HG03565 (cell line): ENCODE results near the gene POLRMT.
A peak's percentile ranks its signal among the peaks of the same experiment; 100 is the strongest.

Experiments used
- ATAC-seq: cut with Tn5 transposase; IDR thresholded peaks from one replicate; pipeline ENCODE4 v1.9.1; 2021; ENCODE audit warnings: mild to moderate bottlenecking, moderate library complexity; ENCODE audit not compliant: unreplicated experiment

POLRMT gene

GRCh38 chr19:648305-648704, 15.0 kb upstream of the POLRMT start:
- no peak for ATAC-seq

DNA sequence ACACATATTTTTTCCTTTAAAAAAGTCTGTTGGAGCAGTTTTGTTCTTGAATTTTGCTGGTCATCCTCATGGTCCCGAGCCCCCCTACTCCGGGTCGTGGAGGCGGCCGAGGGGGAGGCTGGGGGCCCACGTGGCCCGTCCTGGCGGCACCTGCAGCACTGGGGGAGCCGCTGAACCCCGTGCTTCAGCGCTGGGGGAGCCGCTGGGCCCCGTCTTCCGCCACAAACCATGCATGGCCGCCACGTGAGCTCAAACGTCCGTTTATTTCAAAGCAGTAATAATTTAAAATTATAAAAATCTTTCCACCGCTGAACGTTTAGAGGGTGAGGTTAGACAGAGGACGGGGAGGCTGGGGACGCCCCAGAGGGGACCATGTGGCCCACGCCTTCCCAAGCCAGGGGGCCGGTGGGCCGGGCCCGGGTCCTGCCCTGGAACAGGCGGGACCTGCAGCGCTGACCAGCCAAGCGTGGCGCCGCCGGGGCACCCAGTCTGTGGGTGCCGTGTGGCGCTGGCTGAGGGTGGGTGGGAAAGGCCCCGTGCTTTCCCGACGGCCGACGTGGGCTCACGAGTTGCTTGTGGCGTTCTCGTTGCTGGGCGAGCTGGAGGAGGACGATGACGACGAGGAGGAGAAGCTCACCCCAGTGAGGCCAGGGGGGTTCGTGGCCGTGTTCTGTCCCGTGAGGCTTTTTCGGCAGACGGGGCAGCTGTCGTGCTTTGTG, 14.4 kb upstream of the POLRMT start:
- ATAC-seq, result no peak

DNA sequence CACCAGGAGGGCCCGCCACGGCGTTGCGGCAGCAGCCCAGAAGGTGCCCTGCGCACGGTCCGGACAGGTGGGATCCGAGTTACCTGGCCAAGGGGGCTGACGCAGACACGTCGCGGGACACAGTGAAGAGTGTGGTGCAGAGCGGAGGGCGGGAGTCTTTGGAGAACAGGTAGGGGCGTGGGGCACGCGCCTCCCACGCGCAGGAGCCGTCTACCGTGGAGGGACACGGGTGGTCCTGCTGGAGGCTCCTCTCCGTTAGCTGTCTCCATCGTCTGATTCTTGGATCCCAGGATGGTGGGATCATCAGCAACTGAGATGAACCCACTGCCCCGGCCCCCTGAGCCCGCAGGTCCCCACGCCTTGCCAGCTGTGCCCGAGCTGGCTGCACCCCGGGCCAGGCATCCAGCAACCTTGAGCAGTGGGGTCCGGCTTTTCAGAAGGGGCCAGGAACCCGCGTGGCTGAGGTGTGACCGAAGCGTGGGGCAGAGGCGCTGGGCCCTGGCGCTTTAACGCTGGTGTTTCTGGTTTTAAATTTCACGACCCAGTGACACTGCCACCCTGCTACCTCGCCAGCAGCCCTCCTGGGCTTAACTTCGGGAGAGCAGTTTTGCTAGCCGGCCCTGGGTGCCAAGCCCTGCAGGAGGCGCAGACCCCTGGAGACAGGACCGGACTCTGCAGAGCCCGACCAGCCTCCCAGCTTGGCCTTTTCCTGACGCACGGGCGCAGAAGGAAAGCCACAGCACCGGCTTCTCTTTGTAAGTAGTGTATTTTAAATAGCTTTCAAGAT, 13.6 kb upstream of the POLRMT start:
- no peak for ATAC-seq

GRCh38 chr19:645912-646778, 12.8 kb upstream of the POLRMT start:
- no peak for ATAC-seq

DNA sequence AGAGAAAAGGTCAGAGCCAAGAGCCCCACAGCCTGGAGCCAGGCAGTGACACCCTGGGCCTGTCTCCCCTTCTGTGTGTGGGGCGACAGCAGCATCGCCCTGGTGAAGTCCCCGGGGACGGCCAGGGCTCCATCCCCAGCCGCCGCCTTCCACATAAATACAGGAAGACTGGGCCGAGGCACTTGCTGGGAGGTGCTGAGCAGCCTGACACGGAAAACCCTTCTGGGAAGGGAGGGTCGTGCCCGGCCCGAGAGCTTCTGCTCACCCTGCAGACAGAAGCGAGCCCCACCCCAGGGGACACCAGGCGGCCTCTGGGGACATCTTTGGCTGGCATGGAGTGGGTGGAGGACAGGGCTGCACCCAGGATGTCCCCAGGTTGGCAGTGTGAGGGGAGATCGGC, 11.5 kb upstream of the POLRMT start:
- ATAC-seq, result no peak

GRCh38 chr19:644363-644762, 11.0 kb upstream of the POLRMT start:
- ATAC-seq, result no peak

GRCh38 chr19:643736-644135, 10.4 kb upstream of the POLRMT start:
- no peak for ATAC-seq

DNA sequence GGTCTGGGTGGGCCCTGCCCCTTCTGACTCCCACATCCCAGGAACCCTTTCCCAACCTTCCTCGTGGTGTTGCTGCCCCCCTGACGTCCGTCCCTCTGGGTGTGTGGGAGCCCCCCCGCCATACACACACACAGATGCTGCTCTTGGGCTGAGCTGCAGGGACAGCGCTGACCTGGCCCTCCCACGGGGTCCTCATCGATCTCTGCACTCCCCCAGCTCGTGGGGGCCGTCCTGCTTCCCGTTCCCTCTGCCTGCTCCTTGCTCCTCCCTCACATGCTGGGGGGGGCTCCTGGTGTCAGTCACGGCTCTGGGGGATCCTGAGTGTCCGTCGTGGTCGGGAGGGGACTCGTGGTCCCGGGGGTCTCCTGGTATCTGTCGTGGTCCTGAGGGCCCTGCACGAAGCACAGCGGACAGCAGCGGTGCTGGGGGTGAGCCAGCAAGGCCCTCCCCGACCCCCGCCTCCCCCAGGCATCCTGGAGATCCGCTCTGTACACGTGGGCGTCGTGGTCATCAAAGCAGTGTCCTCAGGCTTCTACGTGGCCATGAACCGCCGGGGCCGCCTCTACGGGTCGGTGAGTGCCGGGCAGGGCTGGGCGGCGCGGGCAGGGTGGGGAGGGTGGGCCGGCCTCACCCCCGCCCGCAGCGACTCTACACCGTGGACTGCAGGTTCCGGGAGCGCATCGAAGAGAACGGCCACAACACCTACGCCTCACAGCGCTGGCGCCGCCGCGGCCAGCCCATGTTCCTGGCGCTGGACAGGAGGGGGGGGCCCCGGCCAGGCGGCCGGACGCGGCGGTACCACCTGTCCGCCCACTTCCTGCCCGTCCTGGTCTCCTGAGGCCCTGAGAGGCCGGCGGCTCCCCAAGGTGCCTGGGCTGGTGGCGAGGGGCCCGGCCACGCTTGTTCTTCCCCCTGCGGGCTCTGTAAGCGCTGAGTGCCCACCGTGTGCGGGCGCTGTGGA, 9.7 kb upstream of the POLRMT start:
- no peak for ATAC-seq

GRCh38 chr19:641702-642101, 8.4 kb upstream of the POLRMT start:
- ATAC-seq, result no peak

- ATAC-seq, result no peak
Measured at GRCh38 chr19:640606-641189, 7.4 kb upstream of the POLRMT start.

DNA sequence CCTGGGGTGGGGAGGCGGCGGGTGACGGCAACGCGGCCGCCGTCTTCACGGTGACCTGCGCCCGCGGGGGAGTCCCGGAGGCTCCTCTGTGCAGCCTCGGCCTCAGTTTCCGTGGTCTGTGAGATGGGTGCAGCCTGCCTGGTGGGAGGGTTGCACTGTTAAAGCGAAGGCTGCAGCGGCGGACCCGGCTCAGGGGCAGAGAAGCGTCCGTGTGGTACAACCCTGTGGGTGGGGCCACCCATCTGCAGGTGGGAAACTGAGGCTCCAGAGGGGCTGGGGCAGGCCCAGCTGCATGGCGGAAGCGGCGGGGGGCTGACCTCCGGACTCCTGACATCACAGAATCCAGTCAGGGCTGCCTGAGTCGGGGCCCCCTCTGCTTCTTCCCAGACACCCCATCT, 6.8 kb upstream of the POLRMT start:
- ATAC-seq, result no peak

DNA sequence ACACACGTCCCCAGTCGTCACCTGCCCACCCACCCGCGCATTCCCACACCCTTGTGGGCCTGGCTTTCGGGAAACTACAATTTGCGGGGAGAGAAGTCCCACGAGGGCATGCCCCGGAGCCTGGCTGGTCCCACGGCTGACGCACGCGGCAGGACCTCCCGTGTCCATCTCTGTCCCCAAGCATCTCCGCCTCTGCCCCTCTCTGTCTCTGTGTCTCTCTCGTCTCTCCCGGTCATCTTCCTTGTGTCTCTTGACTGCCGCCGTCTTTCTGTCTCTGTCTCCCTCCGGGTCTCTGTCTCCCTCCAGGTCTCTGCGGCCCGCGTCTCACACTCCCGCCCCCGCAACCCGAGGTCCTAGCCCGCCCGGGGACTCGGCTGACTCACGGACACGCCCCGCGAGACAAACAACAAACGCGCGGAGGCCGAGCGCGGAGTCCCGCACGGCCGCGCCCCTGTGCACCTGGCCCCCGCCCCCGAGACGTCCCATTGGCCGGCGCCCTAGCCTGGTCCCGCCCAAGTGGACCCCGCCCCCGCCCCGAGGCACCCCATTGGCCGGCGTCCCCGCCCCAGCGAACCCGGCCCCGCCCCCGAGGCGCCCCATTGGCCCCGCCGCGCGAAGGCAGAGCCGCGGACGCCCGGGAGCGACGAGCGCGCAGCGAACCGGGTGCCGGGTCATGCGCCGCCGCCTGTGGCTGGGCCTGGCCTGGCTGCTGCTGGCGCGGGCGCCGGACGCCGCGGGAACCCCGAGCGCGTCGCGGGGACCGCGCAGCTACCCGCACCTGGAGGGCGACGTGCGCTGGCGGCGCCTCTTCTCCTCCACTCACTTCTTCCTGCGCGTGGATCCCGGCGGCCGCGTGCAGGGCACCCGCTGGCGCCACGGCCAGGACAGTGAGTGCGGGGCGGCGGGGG, 6.2 kb upstream of the POLRMT start, which contains the start of gene FGF22:
Gene FGF22 (plus strand): TSS at position 627 of the 908 bp plus-strand sequence. CDS start 47 bp downstream, at position 674.
- no peak for ATAC-seq

- ATAC-seq, result no peak
Measured at GRCh38 chr19:638906-639252, 5.5 kb upstream of the POLRMT start.

GRCh38 chr19:634975-635652, 1.8 kb upstream of the POLRMT start:
- no peak for ATAC-seq

GRCh38 chr19:633786-634639, 676 bp upstream of the POLRMT start:
- no peak for ATAC-seq

DNA sequence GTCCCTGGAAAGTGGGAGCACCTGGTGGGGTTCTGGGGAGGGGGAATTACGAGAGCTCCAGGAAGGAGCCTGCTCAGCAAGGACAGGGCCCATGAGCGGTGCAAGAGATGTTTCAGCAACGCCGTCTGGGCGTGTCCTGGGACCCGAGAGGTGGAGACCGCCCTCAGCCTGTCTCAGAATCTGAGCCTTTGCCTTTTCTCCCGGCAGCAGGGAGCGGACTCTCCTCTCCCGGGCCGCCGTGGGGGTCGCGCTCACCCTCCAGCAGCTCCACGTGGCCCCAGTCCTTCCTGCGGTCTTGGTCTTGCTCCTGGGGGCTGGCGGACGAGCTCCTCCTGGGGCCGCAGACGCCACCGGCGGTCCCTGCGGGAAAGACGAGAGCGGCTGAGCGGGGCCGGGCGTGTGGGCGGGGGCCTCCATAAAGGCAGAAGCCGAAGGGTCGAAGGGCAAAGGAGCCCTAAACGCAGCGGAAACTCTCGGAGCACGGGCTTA, 714 bp downstream of the POLRMT start:
- peak; percentile 3 for ATAC-seq
